Measurements from ENCODE around the gene TRIM45.

GRCh38 chr1:117105722-117106121, 15.8 kb downstream of the TRIM45 start:
- TF ChIP-seq POLR2A (IDR thresholded peaks at IDR 0.05), result no peak
- TF ChIP-seq, protein P1, sequence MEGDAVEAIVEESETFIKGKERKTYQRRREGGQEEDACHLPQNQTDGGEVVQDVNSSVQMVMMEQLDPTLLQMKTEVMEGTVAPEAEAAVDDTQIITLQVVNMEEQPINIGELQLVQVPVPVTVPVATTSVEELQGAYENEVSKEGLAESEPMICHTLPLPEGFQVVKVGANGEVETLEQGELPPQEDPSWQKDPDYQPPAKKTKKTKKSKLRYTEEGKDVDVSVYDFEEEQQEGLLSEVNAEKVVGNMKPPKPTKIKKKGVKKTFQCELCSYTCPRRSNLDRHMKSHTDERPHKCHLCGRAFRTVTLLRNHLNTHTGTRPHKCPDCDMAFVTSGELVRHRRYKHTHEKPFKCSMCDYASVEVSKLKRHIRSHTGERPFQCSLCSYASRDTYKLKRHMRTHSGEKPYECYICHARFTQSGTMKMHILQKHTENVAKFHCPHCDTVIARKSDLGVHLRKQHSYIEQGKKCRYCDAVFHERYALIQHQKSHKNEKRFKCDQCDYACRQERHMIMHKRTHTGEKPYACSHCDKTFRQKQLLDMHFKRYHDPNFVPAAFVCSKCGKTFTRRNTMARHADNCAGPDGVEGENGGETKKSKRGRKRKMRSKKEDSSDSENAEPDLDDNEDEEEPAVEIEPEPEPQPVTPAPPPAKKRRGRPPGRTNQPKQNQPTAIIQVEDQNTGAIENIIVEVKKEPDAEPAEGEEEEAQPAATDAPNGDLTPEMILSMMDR (IDR thresholded peaks at IDR 0.05), result no peak

Data from ovary (tissue), 3 donors.